ENCODE measurements around the gene SPCS3. TPM values are rescaled to one million over a fixed set of nuclear protein-coding genes. Genes with fewer than 3 reads are reported as not detected.

Gene SPCS3
- total and polyA plus RNA-seq, 2 of the 13 experiments (the other 11 are each of a cell fraction or from before 2014, with no cell fraction given), result 26.3 to 57.0 TPM

DNA sequence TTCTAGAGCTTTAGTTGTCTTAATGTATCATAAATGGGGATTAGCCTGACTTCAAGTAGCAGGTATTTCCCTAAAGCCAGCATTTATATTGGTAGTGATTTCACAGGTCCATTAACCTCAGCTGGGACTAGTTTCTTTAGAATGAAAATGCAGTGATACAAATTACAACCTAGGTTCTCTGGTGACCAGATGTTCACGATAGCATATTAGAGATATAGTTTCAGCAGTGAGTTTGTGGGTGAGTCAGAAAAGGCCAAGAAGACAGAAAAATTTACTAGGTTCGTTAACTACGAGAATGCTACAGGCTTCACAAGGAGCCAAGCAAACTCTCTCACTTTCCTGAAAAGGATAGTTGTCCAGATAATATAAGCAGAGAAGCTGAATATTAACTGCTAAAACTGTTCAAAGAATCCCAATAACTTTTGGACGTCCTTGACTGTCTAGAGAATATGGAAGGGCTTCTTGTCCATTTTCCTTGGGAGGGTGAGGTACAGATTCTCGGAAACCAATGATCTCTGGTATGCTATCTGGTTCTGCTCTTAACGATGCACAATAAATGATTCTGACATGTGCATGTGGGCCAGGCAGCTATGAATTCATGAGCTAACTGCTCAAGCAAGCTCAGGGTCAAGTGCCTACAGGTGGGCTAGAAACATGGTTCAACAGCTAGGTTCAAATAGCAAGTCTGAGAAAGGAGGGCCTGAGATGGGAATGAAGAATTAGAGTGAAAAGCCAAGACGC is 6.0 kb upstream of the SPCS3 start:
- no peak overlapping the region for H3K9ac ChIP-seq (ENCODE audit: insufficient read depth, low read depth, low read length)
- WGBS (ENCODE audit: low lambda C conversion rate), result 27% methylated on average over 7 of the region's 7 CpGs
- no peaks in the 10 kb centered on the region for H3K9me3 ChIP-seq (ENCODE audit: low read length)
- DNase-seq (ENCODE audit: low spot score) (no peak), FAIRE-seq (no peak), ATAC-seq (no peak)
- H3K79me2 ChIP-seq (ENCODE audit: insufficient read depth, low read length), result no peaks in the 10 kb centered on the region
- H3K36me3 ChIP-seq (replicated peaks in 1 of 2; ENCODE audit: control insufficient read depth in 1 of 2, insufficient read depth in 2 of 2, low read length in 2 of 2), result no peaks in the 10 kb centered on the region
- no peaks in the 10 kb centered on the region for H4K20me1 ChIP-seq (ENCODE audit: insufficient read depth, low read length)
- POLR2A ChIA-PET, result no interaction called here
- CTCF ChIA-PET (ENCODE audit: low intra/inter-chr PET ratio, low total read pairs), result no interaction called here
- in situ Hi-C loops (cut with HindIII; ENCODE audit: extremely low pct_ligation_motif_present, low pct_unique_long_range_greater_than_20kb), result loop anchor here (10.0 kb wide), 1 partner anchor 119 kb away; the partner anchor contains the start of gene SPATA4
- H3K4me2 ChIP-seq (ENCODE audit: low read depth, low read length), result no peak overlapping the region
- H3K27ac ChIP-seq (ENCODE audit: extremely low read length, insufficient read depth, low read length), result no peak overlapping the region
- TF ChIP-seq HNRNPLL (IDR thresholded peaks at IDR 0.05; ENCODE audit: low read depth, low read length, poor library complexity, severe bottlenecking), result no peak
- TF ChIP-seq ZNF317 (CRISPR knock-in tag; IDR thresholded peaks at IDR 0.05), result no peak
- TF ChIP-seq RELA (CRISPR knock-in tag; IDR thresholded peaks at IDR 0.05), result no peak
- TF ChIP-seq AHR (CRISPR knock-in tag; IDR thresholded peaks at IDR 0.05), result no peak
- TF ChIP-seq ZNF572 (CRISPR knock-in tag; IDR thresholded peaks at IDR 0.05), result no peak
- no peak for TF ChIP-seq THRA (CRISPR knock-in tag; IDR thresholded peaks at IDR 0.05; ENCODE audit: borderline replicate concordance)
- TF ChIP-seq ZNF33B (CRISPR knock-in tag; IDR thresholded peaks at IDR 0.05), result no peak
- TF ChIP-seq, protein P1, sequence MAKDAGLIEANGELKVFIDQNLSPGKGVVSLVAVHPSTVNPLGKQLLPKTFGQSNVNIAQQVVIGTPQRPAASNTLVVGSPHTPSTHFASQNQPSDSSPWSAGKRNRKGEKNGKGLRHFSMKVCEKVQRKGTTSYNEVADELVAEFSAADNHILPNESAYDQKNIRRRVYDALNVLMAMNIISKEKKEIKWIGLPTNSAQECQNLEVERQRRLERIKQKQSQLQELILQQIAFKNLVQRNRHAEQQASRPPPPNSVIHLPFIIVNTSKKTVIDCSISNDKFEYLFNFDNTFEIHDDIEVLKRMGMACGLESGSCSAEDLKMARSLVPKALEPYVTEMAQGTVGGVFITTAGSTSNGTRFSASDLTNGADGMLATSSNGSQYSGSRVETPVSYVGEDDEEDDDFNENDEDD (CRISPR knock-in tag; IDR thresholded peaks at IDR 0.05; ENCODE audit: borderline replicate concordance), result no peak
- no peak for TF ChIP-seq NFATC3 (CRISPR knock-in tag; IDR thresholded peaks at IDR 0.05)
- TF ChIP-seq PBX2 (CRISPR knock-in tag; IDR thresholded peaks at IDR 0.05), result no peak
- no peak for TF ChIP-seq SUZ12 (IDR thresholded peaks at IDR 0.05; ENCODE audit: low read depth, low read length)
- no peak for TF ChIP-seq ATF1 (CRISPR knock-in tag; IDR thresholded peaks at IDR 0.05)
- no peak for TF ChIP-seq ZNF562 (CRISPR knock-in tag; IDR thresholded peaks at IDR 0.05; ENCODE audit: borderline replicate concordance)
- TF ChIP-seq ZSCAN22 (CRISPR knock-in tag; IDR thresholded peaks at IDR 0.05), result no peak
- TF ChIP-seq NPAS2 (CRISPR knock-in tag; IDR thresholded peaks at IDR 0.05; ENCODE audit: borderline replicate concordance), result no peak
- intact Hi-C loops (cut with micrococcal nuclease; ENCODE audit: unreplicated experiment), result no loop called here
- peaks cover 0 to 11% of the 10 kb centered on the region in 2 experiments; a peak in 1 of 5 replicates for H3K27me3 ChIP-seq (ENCODE audit: control insufficient read depth in 1 of 2, insufficient read depth in 2 of 2, low read length in 2 of 2)
- H3K4me1 ChIP-seq (ENCODE audit: insufficient read depth, low read length), result 0 out of 2 replicates have a peak, but pooled peaks cover 3% of the 10 kb centered on the region
- H2AFZ ChIP-seq (ENCODE audit: low read length), result no peak overlapping the region
- H3K4me3 ChIP-seq (replicated peaks in 1 of 3; ENCODE audit: insufficient read depth in 1 of 3, low read depth in 2 of 3, low read length in 3 of 3), result no peak overlapping the region
- no TSS peak for BruUV-seq (replicated peaks)

Data from HepG2 (cell line).